Endothelial cell of umbilical vein (primary cell): ENCODE data around the gene MVP. TPM values are rescaled to one million over a fixed set of nuclear protein-coding genes. Genes with fewer than 3 reads are reported as not detected.

Experiments used
- BruUV-seq: library from RNA; stranded (reverse); fragments of 400-500 nt; replicated peaks from 2 replicates; lab custom pipeline; 2021; lab: Mats Ljungman, UMichigan
- CTCF ChIA-PET: fragments of 300-600, 350-600 bp; sonication (Branson Sonifier 250); formaldehyde crosslinking; loops from one replicate; lab custom pipeline; 2021; ENCODE audit warnings: antibody characterized with exemption, inconsistent platforms; lab: Charles Lee
- POLR2A ChIA-PET: fragments of 300-600, 350-600 bp; sonication (Branson Sonifier 250); formaldehyde crosslinking; loops from one replicate; lab custom pipeline; 2021; ENCODE audit warnings: antibody characterized with exemption, inconsistent platforms; lab: Charles Lee
- DNase-seq: peaks from one replicate; pipeline ENCODE4 v3.0.0-alpha.2; 2011; ENCODE audit warnings: low read depth, low spot score
- FAIRE-seq: peaks from 2 replicates; lab custom pipeline; 2011; peaks lifted over from hg19 to GRCh38; lab: Jason Lieb, UNC
- H2AFZ ChIP-seq: 2 replicates; pipeline ENCODE4 v1.6.0; 2012; ENCODE audit warnings: low read depth, low read length, control low read depth, inconsistent platforms
- H3K27ac ChIP-seq: 2 replicates; pipeline ENCODE4 v1.5.1; 2011; ENCODE audit warnings: low read depth, mild to moderate bottlenecking, control low read depth, low read length, moderate library complexity; ENCODE audit not compliant: insufficient read depth
- H3K27me3 ChIP-seq, 2 experiments: 2 replicates each; pipeline versions ENCODE4 v1.6.0 to v1.6.1; 2011; ENCODE audit warnings: low read length in 2 of 2, mixed read lengths in 1 of 2; ENCODE audit not compliant: control insufficient read depth in 2 of 2, insufficient read depth in 2 of 2
- H3K36me3 ChIP-seq, 2 experiments: 2 replicates in 1 of 2; 3 replicates in 1 of 2; pipeline ENCODE4 v1.5.1; 2011; ENCODE audit warnings: low read length in 2 of 2, mild to moderate bottlenecking in 1 of 2, moderate library complexity in 1 of 2; ENCODE audit not compliant: control insufficient read depth in 2 of 2, insufficient read depth in 2 of 2; ENCODE audit errors: extremely low read depth in 1 of 2
- H3K4me1 ChIP-seq: 3 replicates; pipeline ENCODE4 v1.5.1; 2011; ENCODE audit warnings: mild to moderate bottlenecking, low read length; ENCODE audit not compliant: control insufficient read depth, insufficient read depth; ENCODE audit errors: extremely low read depth
- H3K4me2 ChIP-seq: 2 replicates; pipeline ENCODE4 v1.6.1; 2011; ENCODE audit warnings: low read length, control low read depth, mixed read lengths; ENCODE audit not compliant: insufficient read depth
- H3K4me3 ChIP-seq, 3 experiments: fragments of 200-600 bp in 1 of 3; sonication (generic), shearing (Covaris generic) in 1 of 3; replicated peaks in 1 of 3; 2 replicates each; pipeline ENCODE4 v1.5.1; 2011 to 2016; ENCODE audit warnings: control low read depth in 3 of 3, low read length in 3 of 3, mild to moderate bottlenecking in 2 of 3, inconsistent platforms in 1 of 3, low read depth in 1 of 3, moderate library complexity in 1 of 3; ENCODE audit not compliant: insufficient read depth in 1 of 3
- H3K79me2 ChIP-seq: 2 replicates; pipeline ENCODE4 v1.6.0; 2012; ENCODE audit warnings: low read length, inconsistent platforms; ENCODE audit not compliant: control insufficient read depth, insufficient read depth
- H3K9ac ChIP-seq: replicated peaks from 2 replicates; pipeline ENCODE3; 2011; ENCODE audit warnings: low read length, control low read depth; ENCODE audit not compliant: insufficient read depth; ENCODE audit errors: extremely low read depth
- H3K9me1 ChIP-seq: replicated peaks from 3 replicates; pipeline ENCODE4 v1.6.0; 2011; ENCODE audit warnings: mild to moderate bottlenecking, low read length; ENCODE audit not compliant: control insufficient read depth, insufficient read depth; ENCODE audit errors: extremely low read depth
- H3K9me3 ChIP-seq: replicated peaks from 2 replicates; pipeline ENCODE4 v1.5.1; 2012; ENCODE audit warnings: low read length, inconsistent platforms; ENCODE audit not compliant: control insufficient read depth, insufficient read depth
- H4K20me1 ChIP-seq: replicated peaks from 2 replicates; pipeline ENCODE3; 2011; ENCODE audit warnings: mild to moderate bottlenecking, low read length; ENCODE audit not compliant: control insufficient read depth, insufficient read depth; ENCODE audit errors: extremely low read depth
- EZH2 ChIP-seq: IDR thresholded peaks from 2 replicates; pipeline ENCODE4 v1.6.1; 2012; ENCODE audit warnings: borderline replicate concordance, low read depth, mild to moderate bottlenecking, moderate library complexity, low read length, inconsistent platforms; ENCODE audit not compliant: severe bottlenecking
- FOS ChIP-seq: IDR thresholded peaks from 2 replicates; pipeline ENCODE4 v1.6.1; 2011; ENCODE audit warnings: mild to moderate bottlenecking, low read length, moderate library complexity, borderline replicate concordance; ENCODE audit not compliant: insufficient read depth
- GATA2 ChIP-seq: IDR thresholded peaks from 2 replicates; pipeline ENCODE4 v1.7.0; 2011; ENCODE audit warnings: low read depth, mild to moderate bottlenecking, moderate library complexity, mixed read lengths, low read length; ENCODE audit not compliant: insufficient read length, insufficient read depth
- JUN ChIP-seq: IDR thresholded peaks from 2 replicates; pipeline ENCODE4 v1.6.1; 2011; ENCODE audit warnings: borderline replicate concordance, low read depth; ENCODE audit not compliant: insufficient read length, insufficient read depth
- MAX ChIP-seq: IDR thresholded peaks from 2 replicates; pipeline ENCODE4 v1.6.1; 2011; ENCODE audit not compliant: insufficient read depth, insufficient read length
- MYC ChIP-seq: IDR thresholded peaks from one replicate; pipeline ENCODE4 v1.6.1; 2011; ENCODE audit warnings: mild to moderate bottlenecking, low read depth, low read length
- POLR2A ChIP-seq: IDR thresholded peaks from 2 replicates; pipeline ENCODE4 v1.6.1; 2012; ENCODE audit warnings: low read depth, mild to moderate bottlenecking, control low read depth, low read length
- POLR2AphosphoS5 ChIP-seq: IDR thresholded peaks from 2 replicates; pipeline ENCODE4 v1.6.1; 2012; ENCODE audit warnings: low read depth, mild to moderate bottlenecking, control low read depth, low read length, moderate library complexity; ENCODE audit not compliant: insufficient read depth
- dilution Hi-C: fragments of 300-500 bp; cut with MboI; formaldehyde crosslinking; loops from one replicate; pipeline ENCODE4 v1.15.0; 2019; ENCODE audit warnings: low sequenced_read_pairs; ENCODE audit not compliant: extremely low pct_ligation_motif_present
- intact Hi-C: fragments of 100-400 bp; cut with micrococcal nuclease; formaldehyde crosslinking; loops from one replicate; pipeline ENCODE4 v1.10.0; 2022
- polyA plus RNA-seq, 4 experiments: library from polyadenylated mRNA; depleted of rRNA in 3 of 4; stranded (reverse) in 3 of 4; unstranded in 1 of 4; fragments of >200 nt; gene quantifications; 2 replicates each; pipeline versions ENCODE4 v1.2.1 to v1.2.3, GENCODE V29; 2011 to 2012; ENCODE audit warnings: missing spikeins in 1 of 4
- total RNA-seq: library from RNA; stranded (reverse); gene quantifications from 2 replicates; pipeline ENCODE4 v1.2.3, GENCODE V29; 2021
- TF ChIP-seq, protein P1 (sequence below), 2 donors: IDR thresholded peaks; 1 replicate in 1 of 2; 2 replicates in 1 of 2; pipeline ENCODE4 v1.5.1; 2011; ENCODE audit warnings: low read length in 2 of 2, mild to moderate bottlenecking in 2 of 2, moderate library complexity in 2 of 2, control low read depth in 1 of 2, inconsistent platforms in 1 of 2, low read depth in 1 of 2; ENCODE audit not compliant: insufficient read depth in 1 of 2; ENCODE audit errors: extremely low read depth in 1 of 2

MVP gene
- total and polyA plus RNA-seq, 2 donors (not counting 3 experiments of a cell fraction or from before 2014, with no cell fraction given): 49.8 to 118 TPM

- no peak overlapping the region for H2AFZ ChIP-seq
- peaks cover 5 to 8% of the 10 kb centered on the region in 2 experiments for H3K27me3 ChIP-seq
- intact Hi-C loops: no loop called here
- TF ChIP-seq MYC: no peak
- no peak for TF ChIP-seq FOS
- no peak for TF ChIP-seq POLR2AphosphoS5
- TF ChIP-seq MAX: no peak
- TF ChIP-seq, protein P1, sequence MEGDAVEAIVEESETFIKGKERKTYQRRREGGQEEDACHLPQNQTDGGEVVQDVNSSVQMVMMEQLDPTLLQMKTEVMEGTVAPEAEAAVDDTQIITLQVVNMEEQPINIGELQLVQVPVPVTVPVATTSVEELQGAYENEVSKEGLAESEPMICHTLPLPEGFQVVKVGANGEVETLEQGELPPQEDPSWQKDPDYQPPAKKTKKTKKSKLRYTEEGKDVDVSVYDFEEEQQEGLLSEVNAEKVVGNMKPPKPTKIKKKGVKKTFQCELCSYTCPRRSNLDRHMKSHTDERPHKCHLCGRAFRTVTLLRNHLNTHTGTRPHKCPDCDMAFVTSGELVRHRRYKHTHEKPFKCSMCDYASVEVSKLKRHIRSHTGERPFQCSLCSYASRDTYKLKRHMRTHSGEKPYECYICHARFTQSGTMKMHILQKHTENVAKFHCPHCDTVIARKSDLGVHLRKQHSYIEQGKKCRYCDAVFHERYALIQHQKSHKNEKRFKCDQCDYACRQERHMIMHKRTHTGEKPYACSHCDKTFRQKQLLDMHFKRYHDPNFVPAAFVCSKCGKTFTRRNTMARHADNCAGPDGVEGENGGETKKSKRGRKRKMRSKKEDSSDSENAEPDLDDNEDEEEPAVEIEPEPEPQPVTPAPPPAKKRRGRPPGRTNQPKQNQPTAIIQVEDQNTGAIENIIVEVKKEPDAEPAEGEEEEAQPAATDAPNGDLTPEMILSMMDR (IDR thresholded peaks at IDR 0.05; ENCODE audit: extremely low read depth in 1 of 2, insufficient read depth in 1 of 2, low read depth in 1 of 2, low read length in 2 of 2): no peak
- TF ChIP-seq JUN: no peak
- no peak for TF ChIP-seq GATA2
- no peak for TF ChIP-seq POLR2A
- no peak for TF ChIP-seq EZH2
- POLR2A ChIA-PET: no interaction called here
- no peaks in the 10 kb centered on the region for H3K9me1 ChIP-seq
- H3K9ac ChIP-seq: no peak overlapping the region
- H3K4me3 ChIP-seq: no peak overlapping the region
- no peak for DNase-seq
- BruUV-seq: no TSS peak
- CTCF ChIA-PET: no interaction called here
- H4K20me1 ChIP-seq: no peaks in the 10 kb centered on the region
- no peak for FAIRE-seq
- no peaks in the 10 kb centered on the region for H3K79me2 ChIP-seq
- no peaks in the 10 kb centered on the region for H3K9me3 ChIP-seq
- H3K27ac ChIP-seq: no peak overlapping the region
- peaks cover 5% of the 10 kb centered on the region for H3K4me1 ChIP-seq
- H3K4me2 ChIP-seq: no peak overlapping the region
- dilution Hi-C loops: no loop called here
- no peaks in the 10 kb centered on the region for H3K36me3 ChIP-seq
Measured at GRCh38 chr16:29896841-29897240, 76.6 kb downstream of the MVP start.
